HCT116 (cell line): Measurements from ENCODE around the gene MYH3.

Source experiments
- CTCF ChIP-seq, 3 experiments: fragments of 200-600 bp in 1 of 3; sonication (generic) in 1 of 3; IDR thresholded peaks in 2 of 3; conservative IDR thresholded peaks in 1 of 3; 2 replicates each; pipeline ENCODE4 v1.5.1; 2012 to 2017; ENCODE audit warnings: low read depth in 2 of 3, low read length in 2 of 3, antibody characterized with exemption in 1 of 3, borderline replicate concordance in 1 of 3, control low read depth in 1 of 3, mild to moderate bottlenecking in 1 of 3, mixed read lengths in 1 of 3, mixed run types in 1 of 3, moderate library complexity in 1 of 3; ENCODE audit not compliant: insufficient read depth in 1 of 3
- EGR1 ChIP-seq: IDR thresholded peaks from 2 replicates; pipeline ENCODE4 v1.6.1; 2012; ENCODE audit warnings: low read depth
- EZH2 ChIP-seq: fragments of 200-600 bp; sonication (generic); IDR thresholded peaks from 2 replicates; pipeline ENCODE4 v1.6.1; 2017; ENCODE audit warnings: antibody characterized with exemption, mixed run types
- POLR2A ChIP-seq: IDR thresholded peaks from 2 replicates; pipeline ENCODE4 v1.7.0; 2011; ENCODE audit warnings: borderline replicate concordance; ENCODE audit not compliant: insufficient read depth, insufficient read length; ENCODE audit errors: extremely low read depth
- POLR2AphosphoS5 ChIP-seq: IDR thresholded peaks from 2 replicates; pipeline ENCODE4 v1.6.1; 2011; ENCODE audit warnings: mild to moderate bottlenecking, low read depth, low read length, moderate library complexity
- RAD21 ChIP-seq: IDR thresholded peaks from 2 replicates; pipeline ENCODE4 v1.6.1; 2012; ENCODE audit warnings: low read depth, mild to moderate bottlenecking
- REST ChIP-seq: IDR thresholded peaks from 2 replicates; pipeline ENCODE4 v1.6.1; 2012; ENCODE audit warnings: low read depth
- SIN3A ChIP-seq: IDR thresholded peaks from 2 replicates; pipeline ENCODE4 v1.6.1; 2012; ENCODE audit warnings: low read depth
- YY1 ChIP-seq: IDR thresholded peaks from 2 replicates; pipeline ENCODE4 v1.6.1; 2011; ENCODE audit warnings: low read length, low read depth, moderate library complexity, mild to moderate bottlenecking; ENCODE audit not compliant: insufficient replicate concordance; ENCODE audit errors: extremely low read depth
- ZNF274 ChIP-seq: fragments of 200-500 bp; sonication (Bioruptor generic); IDR thresholded peaks from 2 replicates; pipeline ENCODE4 v1.6.1; 2014; ENCODE audit warnings: mild to moderate bottlenecking, low read depth, low read length, inconsistent platforms

- TF ChIP-seq POLR2AphosphoS5 = no peak
- no peak for TF ChIP-seq CTCF (IDR thresholded peaks at IDR 0.05 in 2 of 3, conservative IDR thresholded peaks at IDR 0.05 in 1 of 3; ENCODE audit: borderline replicate concordance in 1 of 3, insufficient read depth in 1 of 3, low read depth in 2 of 3, low read length in 2 of 3)
- TF ChIP-seq REST = no peak
- no peak for TF ChIP-seq EGR1
- no peak for TF ChIP-seq POLR2A
- no peak for TF ChIP-seq RAD21
- no peak for TF ChIP-seq SIN3A
- TF ChIP-seq YY1 = no peak
- TF ChIP-seq ZNF274 = no peak
- TF ChIP-seq EZH2 = no peak
These were observed 77.8 kb downstream of the MYH3 start for GRCh38 chr17:10579270-10579669.
